Adrenal gland (tissue), 5 donors: ENCODE measurements around the gene EFNA5.

ENCODE experiments used
- POLR2A ChIP-seq, 2 donors: fragments of 450-650 bp; IDR thresholded peaks; one replicate each; pipeline ENCODE4 v1.6.1; 2017; ENCODE audit warnings: antibody characterized with exemption in 2 of 2, mild to moderate bottlenecking in 2 of 2, moderate library complexity in 1 of 2
- TF ChIP-seq, protein P1 (sequence below), 6 experiments: fragments of 450-650 bp in 4 of 6; fragments of 200-600 bp in 2 of 6; sonication (generic) in 1 of 6; IDR thresholded peaks; 1 replicate in 5 of 6; 2 replicates in 1 of 6; pipeline versions ENCODE4 v1.5.1 to v1.8.0; 2016 to 2021; ENCODE audit warnings: antibody characterized with exemption in 6 of 6, mild to moderate bottlenecking in 2 of 6, moderate library complexity in 1 of 6
- donor health status: DM: no; HTN: no; CAD: no.

DNA sequence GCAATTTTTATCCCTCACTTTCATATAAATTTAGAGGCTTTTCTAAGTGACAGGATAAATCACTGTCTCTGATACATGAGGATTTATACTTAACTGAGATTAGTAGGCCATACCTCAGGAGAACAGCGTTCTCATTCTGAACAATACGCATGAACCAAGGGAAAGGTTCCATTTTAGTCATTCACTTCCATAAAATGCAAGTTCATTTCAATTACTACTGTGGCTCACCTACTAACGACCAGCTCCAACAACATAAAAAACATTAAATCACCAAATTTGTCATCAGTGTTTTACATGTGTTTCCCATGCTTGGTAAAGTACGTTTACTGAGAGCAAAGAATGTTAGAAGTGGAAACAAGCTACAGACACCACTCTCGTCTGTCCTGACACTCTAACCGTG is 67.4 kb downstream of the EFNA5 start:
- TF ChIP-seq, protein P1, sequence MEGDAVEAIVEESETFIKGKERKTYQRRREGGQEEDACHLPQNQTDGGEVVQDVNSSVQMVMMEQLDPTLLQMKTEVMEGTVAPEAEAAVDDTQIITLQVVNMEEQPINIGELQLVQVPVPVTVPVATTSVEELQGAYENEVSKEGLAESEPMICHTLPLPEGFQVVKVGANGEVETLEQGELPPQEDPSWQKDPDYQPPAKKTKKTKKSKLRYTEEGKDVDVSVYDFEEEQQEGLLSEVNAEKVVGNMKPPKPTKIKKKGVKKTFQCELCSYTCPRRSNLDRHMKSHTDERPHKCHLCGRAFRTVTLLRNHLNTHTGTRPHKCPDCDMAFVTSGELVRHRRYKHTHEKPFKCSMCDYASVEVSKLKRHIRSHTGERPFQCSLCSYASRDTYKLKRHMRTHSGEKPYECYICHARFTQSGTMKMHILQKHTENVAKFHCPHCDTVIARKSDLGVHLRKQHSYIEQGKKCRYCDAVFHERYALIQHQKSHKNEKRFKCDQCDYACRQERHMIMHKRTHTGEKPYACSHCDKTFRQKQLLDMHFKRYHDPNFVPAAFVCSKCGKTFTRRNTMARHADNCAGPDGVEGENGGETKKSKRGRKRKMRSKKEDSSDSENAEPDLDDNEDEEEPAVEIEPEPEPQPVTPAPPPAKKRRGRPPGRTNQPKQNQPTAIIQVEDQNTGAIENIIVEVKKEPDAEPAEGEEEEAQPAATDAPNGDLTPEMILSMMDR (IDR thresholded peaks at IDR 0.05): no peak
- no peak for TF ChIP-seq POLR2A (IDR thresholded peaks at IDR 0.05)
